Natural killer cell (primary cell): ENCODE measurements around the gene SOX10. TPM values are rescaled to one million over a fixed set of nuclear protein-coding genes. Genes with fewer than 3 reads are reported as not detected.

Source experiments
- ATAC-seq, 3 donors: fragments of 150-1000 bp in 2 of 3; fragments of 200-7000 bp in 1 of 3; cut with Tn5 transposase; 1 replicate in 1 of 3; 2 replicates in 2 of 3; pipeline ENCODE4 v1.10.0; 2021; ENCODE audit warnings: mild to moderate bottlenecking in 2 of 3, moderate library complexity in 2 of 3
- DNase-seq, 2 donors: peaks; one replicate each; pipeline versions ENCODE4 v3.0.0 to v3.0.0-alpha.2; 2013 to 2021; ENCODE audit warnings: mixed read lengths in 1 of 2
- H3K27ac ChIP-seq: one replicate; pipeline ENCODE4 v1.5.1; 2013; ENCODE audit warnings: mild to moderate bottlenecking, low read length
- H3K27me3 ChIP-seq: one replicate; pipeline ENCODE4 v1.6.1; 2013; ENCODE audit warnings: low read length; ENCODE audit not compliant: control insufficient read depth, insufficient read depth
- H3K36me3 ChIP-seq: one replicate; pipeline ENCODE4 v1.6.1; 2013; ENCODE audit warnings: low read length; ENCODE audit not compliant: control insufficient read depth, insufficient read depth
- H3K4me1 ChIP-seq: one replicate; pipeline ENCODE4 v1.6.1; 2013; ENCODE audit warnings: low read length; ENCODE audit not compliant: control insufficient read depth, insufficient read depth
- H3K4me3 ChIP-seq: one replicate; pipeline ENCODE4 v1.5.1; 2013; ENCODE audit warnings: low read length
- H3K9me3 ChIP-seq: one replicate; pipeline ENCODE4 v1.6.1; 2013; ENCODE audit warnings: low read length; ENCODE audit not compliant: control insufficient read depth, insufficient read depth
- H3K27ac Mint-ChIP-seq, 2 donors: one replicate each; pipeline ENCODE4 v1.8.0; 2022; ENCODE audit warnings: mild to moderate bottlenecking in 2 of 2, mixed read lengths in 2 of 2, moderate library complexity in 1 of 2
- H3K27me3 Mint-ChIP-seq, 2 donors: one replicate each; pipeline ENCODE4 v1.8.0; 2022; ENCODE audit warnings: low read depth in 2 of 2, mixed read lengths in 2 of 2
- H3K36me3 Mint-ChIP-seq: one replicate; pipeline ENCODE4 v1.8.0; 2022; ENCODE audit warnings: mixed read lengths
- H3K4me1 Mint-ChIP-seq, 2 donors: one replicate each; pipeline ENCODE4 v1.8.0; 2022; ENCODE audit warnings: mixed read lengths in 2 of 2
- H3K4me3 Mint-ChIP-seq: one replicate; pipeline ENCODE4 v1.8.0; 2022; ENCODE audit warnings: mild to moderate bottlenecking, moderate library complexity, mixed read lengths
- H3K9me3 Mint-ChIP-seq, 2 donors: one replicate each; pipeline ENCODE4 v1.8.0; 2022; ENCODE audit warnings: mixed read lengths in 2 of 2
- CTCF ChIP-seq: fragments of 200-600 bp; IDR thresholded peaks from one replicate; pipeline ENCODE4 v1.8.0; 2022; ENCODE audit warnings: antibody characterized with exemption
- WGBS: methylation state at CpG from one replicate; pipeline ENCODE4 v1.1.7; 2013; ENCODE audit warnings: missing lambda C conversion rate; ENCODE audit not compliant: insufficient coverage; 5-methylcytosine and 5-hydroxymethylcytosine counted together
- intact Hi-C: fragments of 100-400 bp; cut with micrococcal nuclease; formaldehyde crosslinking; loops from one replicate; pipeline ENCODE4 v1.14.2; 2022
- total RNA-seq, 4 donors: library from RNA; stranded (reverse); fragments of 120-200 nt in 1 of 4; gene quantifications; one replicate each; pipeline versions ENCODE4 v1.2.3 to v1.2.4, GENCODE V29; 2013 to 2022

SOX10 gene
- total RNA-seq, 3 donors from 2014 or later (not counting 1 experiment from before 2014, with no cell fraction given) = not detected

- H3K36me3 Mint-ChIP-seq = no peaks in the 10 kb centered on the region
- H3K4me3 Mint-ChIP-seq = no peak overlapping the region
These were observed 59.0 kb downstream of the SOX10 start for GRCh38 chr22:37925330-37925729.

GRCh38 chr22:37924386-37925065 lies 59.8 kb downstream of the SOX10 start:
- Histone ChIP-seq H3K4me3 (no peak overlapping the region), H3K4me1 (peaks cover 5% of the 10 kb centered on the region), H3K36me3 (peaks cover 44% of the 10 kb centered on the region), H3K9me3 (no peaks in the 10 kb centered on the region), H3K27me3 (no peaks in the 10 kb centered on the region), H3K27ac (no peak overlapping the region)
- ATAC-seq = no peak
- DNase-seq = no peak
- H3K4me3 Mint-ChIP-seq = no peak overlapping the region
- intact Hi-C loops = no loop called here
- no peak for TF ChIP-seq CTCF
- no peak overlapping the region for H3K27ac Mint-ChIP-seq
- H3K9me3 Mint-ChIP-seq = no peaks in the 10 kb centered on the region
- 94% methylated on average over 18 of the region's 18 CpGs for WGBS
- no peaks in the 10 kb centered on the region for H3K36me3 Mint-ChIP-seq
- no peaks in the 10 kb centered on the region for H3K27me3 Mint-ChIP-seq
- H3K4me1 Mint-ChIP-seq = peaks cover 6% of the 10 kb centered on the region in 2 donors

More at GRCh38 chr22:37925330-37925729, 59.0 kb downstream of the SOX10 start:
- intact Hi-C loops = no loop called here
- peaks cover under 1 to 1% of the 10 kb centered on the region in 2 donors for H3K4me1 Mint-ChIP-seq
- H3K27me3 Mint-ChIP-seq = no peaks in the 10 kb centered on the region
- 89% methylated on average over 1 of the region's 3 CpGs for WGBS
- TF ChIP-seq CTCF = no peak
- no peaks in the 10 kb centered on the region for H3K27me3 ChIP-seq
- ATAC-seq = no peak
- peaks cover 44% of the 10 kb centered on the region for H3K36me3 ChIP-seq
- no peak for DNase-seq
- H3K9me3 ChIP-seq = no peaks in the 10 kb centered on the region
- no peak overlapping the region for H3K27ac ChIP-seq
- no peak overlapping the region for H3K27ac Mint-ChIP-seq
- H3K9me3 Mint-ChIP-seq = no peaks in the 10 kb centered on the region
- peaks cover 1% of the 10 kb centered on the region for H3K4me1 ChIP-seq
- H3K4me3 ChIP-seq = no peak overlapping the region

- H3K9me3 Mint-ChIP-seq = no peaks in the 10 kb centered on the region
- no peaks in the 10 kb centered on the region for H3K36me3 Mint-ChIP-seq
- peaks cover 6% of the 10 kb centered on the region in 2 donors for H3K4me1 Mint-ChIP-seq
- H3K4me3 Mint-ChIP-seq = no peak overlapping the region
- no peaks in the 10 kb centered on the region for H3K27me3 Mint-ChIP-seq
- H3K4me1 ChIP-seq = peaks cover 5% of the 10 kb centered on the region
- intact Hi-C loops = no loop called here
- TF ChIP-seq CTCF = no peak
- peaks cover 45% of the 10 kb centered on the region for H3K36me3 ChIP-seq
- no peaks in the 10 kb centered on the region for H3K9me3 ChIP-seq
- DNase-seq (no peak), ATAC-seq (no peak)
- 98% methylated on average over 4 of the region's 4 CpGs for WGBS
- no peak overlapping the region for H3K4me3 ChIP-seq
- no peaks in the 10 kb centered on the region for H3K27me3 ChIP-seq
- H3K27ac Mint-ChIP-seq = no peak overlapping the region
- no peak overlapping the region for H3K27ac ChIP-seq
These were observed 60.4 kb downstream of the SOX10 start for GRCh38 chr22:37923927-37924326.

Other genes with a start within 250 kb of the SOX10 start
- 1 to 10 TPM in 1 of 3 donors, under 1 TPM in 2; 0.25 to 1.2 (median 0.28) TPM for gene GCAT, start 176.6 kb downstream of the SOX10 start, total RNA-seq
- gene GALR3, start 161.2 kb downstream of the SOX10 start, total RNA-seq = under 1 TPM in 2 of 3 donors, not detected in 1; 0.24 to 0.32 TPM
- 10 to 100 TPM; 23.0 to 28.7 (median 26.4) TPM for gene ANKRD54, start 140.2 kb downstream of the SOX10 start, total RNA-seq
- 100 to 1,000 TPM; 276 to 295 (median 291) TPM for gene EIF3L, start 135.1 kb downstream of the SOX10 start, total RNA-seq
- 10 to 100 TPM; 24.6 to 34.3 (median 32.4) TPM for gene MICALL1, start 78.3 kb downstream of the SOX10 start, total RNA-seq
- not detected for gene C22orf23, start 31.0 kb downstream of the SOX10 start, total RNA-seq
- gene POLR2F, start 30.9 kb downstream of the SOX10 start, total RNA-seq = 10 to 100 TPM; 38.7 to 40.6 (median 38.8) TPM
- 10 to 100 TPM; 28.4 to 30.9 (median 29.9) TPM for gene PICK1, start 72.8 kb upstream of the SOX10 start, total RNA-seq
- 1 to 10 TPM in 1 of 3 donors, not detected in 2; 1.0 TPM for gene SLC16A8, start 99.6 kb upstream of the SOX10 start, total RNA-seq
- gene BAIAP2L2, start 126.1 kb upstream of the SOX10 start, total RNA-seq = 1 to 10 TPM in 2 of 3 donors, under 1 TPM in 1; 0.99 to 1.9 (median 1.2) TPM
- 100 to 1,000 TPM; 137 to 167 (median 145) TPM for gene PLA2G6, start 197.3 kb upstream of the SOX10 start, total RNA-seq
- gene MAFF, start 217.4 kb upstream of the SOX10 start, total RNA-seq = 100 to 1,000 TPM; 168 to 215 (median 187) TPM